Loucy (cell line): ENCODE results near the gene RHEBL1.

Experiments
- CTCF ChIP-seq: fragments of 200-600 bp; sonication (generic); conservative IDR thresholded peaks from 2 replicates; pipeline ENCODE4 v1.5.1; 2014; ENCODE audit warnings: mild to moderate bottlenecking, antibody characterized with exemption, low read length
- EZH2phosphoT487 ChIP-seq: fragments of 200-600 bp; IDR thresholded peaks from 2 replicates; pipeline ENCODE4 v1.6.1; 2018; ENCODE audit warnings: antibody characterized with exemption, mild to moderate bottlenecking, moderate library complexity, borderline replicate concordance

DNA sequence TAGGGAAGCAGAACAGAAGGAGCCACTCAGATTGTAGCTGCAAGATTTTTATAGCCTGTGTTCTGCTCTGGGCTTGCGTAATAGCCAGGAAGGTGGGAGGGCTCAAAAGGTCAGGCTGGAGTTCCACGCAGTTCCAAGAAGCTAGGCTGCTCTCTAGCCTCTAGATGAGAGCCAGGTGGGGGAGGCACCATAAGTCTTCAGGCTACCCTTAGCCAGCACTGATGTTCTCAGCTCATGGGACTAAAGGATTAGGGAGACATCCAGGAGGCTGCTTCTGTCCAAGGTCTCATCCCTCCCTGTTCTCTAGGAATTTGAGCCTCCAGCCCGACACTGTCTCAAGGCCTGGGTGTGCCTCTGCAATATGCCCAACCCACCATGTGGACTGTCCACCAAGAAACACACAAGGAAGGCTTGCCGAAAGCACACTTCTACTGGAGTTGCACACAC, 39.2 kb upstream of the RHEBL1 start:
- TF ChIP-seq CTCF (no peak), EZH2phosphoT487 (no peak)
